Bone marrow (tissue), 2 donors: ENCODE results near the gene ENPP4.
"Not testable (repeated sequence)": the region's sequence is repeated elsewhere in the genome, so short reads cannot be mapped to it uniquely, and the experiment has no call there.

Experiments
- DNase-seq, 2 donors: peaks; one replicate each; lab custom pipeline; 2025; lab: John Stamatoyannopoulos, UW

ENPP4 gene

GRCh38 chr6:46131291-46131690 lies 1.5 kb downstream of the ENPP4 start:
- DNase-seq: not testable (repeated sequence)

GRCh38 chr6:46134216-46134615 lies 4.4 kb downstream of the ENPP4 start:
- no peak for DNase-seq

- no peak for DNase-seq
Observed at GRCh38 chr6:46135176-46135575, 5.4 kb downstream of the ENPP4 start.

- no peak for DNase-seq
Observed at GRCh38 chr6:46136831-46137230, 7.0 kb downstream of the ENPP4 start.

- no peak for DNase-seq
Observed at GRCh38 chr6:46137387-46137786, 7.6 kb downstream of the ENPP4 start.

- DNase-seq: no peak
Observed at GRCh38 chr6:46138281-46138680, 8.5 kb downstream of the ENPP4 start.

GRCh38 chr6:46144270-46144669 lies 14.5 kb downstream of the ENPP4 start:
- DNase-seq: no peak

GRCh38 chr6:46149066-46149465 lies 19.3 kb downstream of the ENPP4 start:
- not testable (repeated sequence) for DNase-seq

- DNase-seq: no peak
Observed at GRCh38 chr6:46156701-46157100, 26.9 kb downstream of the ENPP4 start.

GRCh38 chr6:46159229-46159628 lies 29.4 kb downstream of the ENPP4 start:
- no peak for DNase-seq

- DNase-seq: no peak
Observed at GRCh38 chr6:46160102-46160501, 30.3 kb downstream of the ENPP4 start.

GRCh38 chr6:46170357-46171289 lies 40.8 kb downstream of the ENPP4 start, which contains the start of gene ENPP5:
Gene ENPP5, minus strand, starts transcription at chr6:46170980. Its CDS starts 2,718 bp downstream, at chr6:46168262.
- DNase-seq: no peak

GRCh38 chr6:46172176-46172575 lies 42.4 kb downstream of the ENPP4 start:
- DNase-seq: no peak

- DNase-seq: no peak
Observed at GRCh38 chr6:46174904-46175303, 45.1 kb downstream of the ENPP4 start.

- no peak for DNase-seq
Observed at GRCh38 chr6:46175446-46175845, 45.7 kb downstream of the ENPP4 start.

GRCh38 chr6:46175976-46176375 lies 46.2 kb downstream of the ENPP4 start:
- DNase-seq: no peak

- no peak for DNase-seq
Observed at GRCh38 chr6:46184114-46184513, 54.3 kb downstream of the ENPP4 start.

GRCh38 chr6:46186583-46186982 lies 56.8 kb downstream of the ENPP4 start:
- DNase-seq: no peak

- DNase-seq: no peak
Observed at GRCh38 chr6:46189726-46190125, 59.9 kb downstream of the ENPP4 start.

- DNase-seq: no peak
Observed at GRCh38 chr6:46190889-46191288, 61.1 kb downstream of the ENPP4 start.

GRCh38 chr6:46191961-46192360 lies 62.2 kb downstream of the ENPP4 start:
- DNase-seq: no peak
